Measurements from ENCODE around the gene RNH1. TPM values are rescaled to one million over a fixed set of nuclear protein-coding genes. Genes with fewer than 3 reads are reported as not detected.

Gene RNH1
- total and polyA plus RNA-seq, 2 of the 8 experiments (the other 6 are each of a cell fraction or from before 2014, with no cell fraction given), result 48.7 to 49.8 TPM

DNA sequence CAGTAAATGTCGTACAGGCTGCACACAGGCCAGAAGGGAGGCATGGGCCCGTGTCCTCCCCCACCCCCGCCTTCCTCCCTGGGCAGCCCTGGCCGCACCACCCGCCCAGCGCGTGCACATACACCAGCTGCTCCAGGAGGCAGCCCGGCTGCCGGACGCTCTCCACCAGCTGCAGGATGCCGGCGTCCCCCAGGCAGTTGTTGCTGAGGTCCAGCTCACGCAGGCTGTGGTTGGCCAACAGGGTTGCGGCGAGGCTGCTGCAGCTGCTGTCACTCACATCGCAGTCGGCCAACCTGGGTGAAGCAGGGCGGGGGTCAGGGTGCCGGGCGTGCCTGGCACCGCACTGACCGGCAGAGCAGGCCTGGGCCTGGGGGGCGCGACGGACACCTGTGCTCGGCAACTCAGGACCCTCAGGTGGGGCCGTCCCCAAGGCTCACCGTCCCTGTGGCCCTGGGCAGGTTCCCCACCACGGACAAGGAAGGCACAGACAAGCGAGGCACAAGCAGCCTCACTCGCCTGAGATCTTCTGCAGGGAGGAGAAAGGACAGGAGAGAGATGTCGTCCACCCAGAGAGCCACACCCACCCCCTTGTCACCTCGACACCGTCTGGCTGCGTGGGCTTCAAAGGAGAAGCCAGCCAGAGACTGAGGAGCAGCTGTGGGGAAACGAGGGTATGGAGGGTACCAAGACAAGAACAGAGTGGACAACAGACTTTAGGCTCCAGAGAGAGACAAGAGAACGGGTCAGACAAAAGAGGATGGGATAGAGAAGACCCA is 12.1 kb downstream of the RNH1 start:
- Histone ChIP-seq H4K8ac (ENCODE audit: extremely low read depth, insufficient read depth, low read length) (no peak overlapping the region; the same call in 1 of the 2 replicates), H3K79me1 (ENCODE audit: low read depth, low read length) (no peaks in the 10 kb centered on the region), H3K4me2 (ENCODE audit: insufficient read depth in 1 of 2, low read depth in 2 of 2, low read length in 2 of 2) (no peak overlapping the region), H3K9ac (replicated peaks in 1 of 4; ENCODE audit: extremely low read depth in 1 of 4, low read depth in 3 of 4, low read length in 3 of 4) (no peak overlapping the region), H3K27me3 (replicated peaks in 1 of 4; ENCODE audit: control insufficient read depth in 3 of 4, extremely low read depth in 1 of 4, insufficient read depth in 3 of 4, low read length in 3 of 4) (no peaks in the 10 kb centered on the region), H2AK5ac (ENCODE audit: low read depth, low read length) (no peak overlapping the region), H3K4me1 (replicated peaks in 1 of 4; ENCODE audit: control insufficient read depth in 3 of 4, insufficient read depth in 4 of 4, low read length in 3 of 4) (no peaks in the 10 kb centered on the region), H2BK5ac (ENCODE audit: low read depth, low read length) (0 out of 2 replicates have a peak overlapping the region, but pooled peaks have one; percentile 30), H3K23ac (ENCODE audit: insufficient read length) (no peak overlapping the region), H3K4ac (replicated peaks; ENCODE audit: insufficient read length, low read depth, low read length) (no peak overlapping the region), H4K20me1 (replicated peaks in 1 of 2; ENCODE audit: control insufficient read depth in 1 of 2, insufficient read depth in 2 of 2, low read length in 2 of 2) (peaks cover 2 to 10% of the 10 kb centered on the region in 2 experiments), H3K56ac (replicated peaks; ENCODE audit: insufficient read length, low read depth, low read length) (no peak overlapping the region), H4K5ac (ENCODE audit: insufficient read length, low read depth, low read length) (no peak overlapping the region), H3K36me3 (ENCODE audit: control insufficient read depth in 2 of 4, insufficient read depth in 4 of 4, low read length in 3 of 4) (peaks cover 14 to 45% (median 31%) of the 10 kb centered on the region in 4 experiments; a peak in 7 of 8 replicates), H2BK120ac (replicated peaks; ENCODE audit: low read depth, low read length) (no peak overlapping the region), H3K23me2 (ENCODE audit: low read depth, low read length) (no peaks in the 10 kb centered on the region), H3K4me3 (ENCODE audit: extremely low read depth in 1 of 4, insufficient read depth in 2 of 4, low read depth in 3 of 4, low read length in 4 of 4) (no peak overlapping the region), H3K18ac (ENCODE audit: extremely low read depth, low read length) (no peak overlapping the region), H3K9me3 (ENCODE audit: insufficient read depth in 2 of 2, low read depth in 1 of 2, low read length in 1 of 2) (peaks cover 11 to 19% of the 10 kb centered on the region in 2 experiments; a peak in 3 of 4 replicates), H3K27ac (ENCODE audit: low read depth, low read length) (no peak overlapping the region), H2BK12ac (ENCODE audit: low read depth, low read length) (no peak overlapping the region), H2BK20ac (ENCODE audit: low read length) (no peak overlapping the region), H2BK15ac (ENCODE audit: low read length) (no peak overlapping the region), H3K14ac (ENCODE audit: insufficient read length) (no peak overlapping the region), H4K91ac (replicated peaks; ENCODE audit: insufficient read length, low read length) (no peak overlapping the region), H3K79me2 (ENCODE audit: control insufficient read depth in 1 of 2, insufficient read depth in 2 of 2, low read length in 2 of 2) (no peaks in the 10 kb centered on the region), H2AFZ (ENCODE audit: low read length) (no peak overlapping the region)
- WGBS, 2 experiments (ENCODE audit: extremely low coverage in 1 of 2, insufficient coverage in 1 of 2, insufficient read length in 1 of 2, insufficient replicate concordance in 2 of 2, low coverage in 1 of 2, low lambda C conversion rate in 2 of 2, missing lambda C conversion rate in 1 of 2), result 91% methylated on average over 34 of the region's 37 CpGs; no CpG with 5 or more reads in 1 of the 2 experiments
- CTCF ChIA-PET (ENCODE audit: partially characterized antibody), result interaction anchor here (1.2 kb wide), 1 partner anchor 22 kb away, joined by 5 read pairs; no protein-coding TSS in a partner anchor
- FAIRE-seq (no peak), DNase-seq (ENCODE audit: low read depth in 1 of 2, low spot score in 2 of 2) (peak in 1 of 2 experiments; percentile 46)
- POLR2A ChIA-PET (ENCODE audit: partially characterized antibody), result interaction anchor here (1.1 to 3.5 kb wide), 3 partner anchors 9 to 78 kb away, joined by 3 to 41 read pairs (median 17); partner anchors contain the start of genes PTDSS2 and RNH1
- TF ChIP-seq PHF8 (conservative IDR thresholded peaks at IDR 0.05; ENCODE audit: low read depth, low read length) (no peak), POLR2AphosphoS5 (IDR thresholded peaks at IDR 0.05; ENCODE audit: low read depth, low read length) (no peak), FOSL1 (IDR thresholded peaks at IDR 0.05; ENCODE audit: insufficient read depth, low read depth, low read length) (no peak), BCL11A (IDR thresholded peaks at IDR 0.05; ENCODE audit: low read depth in 2 of 2, low read length in 2 of 2) (no peak), RBBP5 (IDR thresholded peaks at IDR 0.05; ENCODE audit: borderline replicate concordance, low read depth, low read length) (no peak)
- TF ChIP-seq, protein P1, sequence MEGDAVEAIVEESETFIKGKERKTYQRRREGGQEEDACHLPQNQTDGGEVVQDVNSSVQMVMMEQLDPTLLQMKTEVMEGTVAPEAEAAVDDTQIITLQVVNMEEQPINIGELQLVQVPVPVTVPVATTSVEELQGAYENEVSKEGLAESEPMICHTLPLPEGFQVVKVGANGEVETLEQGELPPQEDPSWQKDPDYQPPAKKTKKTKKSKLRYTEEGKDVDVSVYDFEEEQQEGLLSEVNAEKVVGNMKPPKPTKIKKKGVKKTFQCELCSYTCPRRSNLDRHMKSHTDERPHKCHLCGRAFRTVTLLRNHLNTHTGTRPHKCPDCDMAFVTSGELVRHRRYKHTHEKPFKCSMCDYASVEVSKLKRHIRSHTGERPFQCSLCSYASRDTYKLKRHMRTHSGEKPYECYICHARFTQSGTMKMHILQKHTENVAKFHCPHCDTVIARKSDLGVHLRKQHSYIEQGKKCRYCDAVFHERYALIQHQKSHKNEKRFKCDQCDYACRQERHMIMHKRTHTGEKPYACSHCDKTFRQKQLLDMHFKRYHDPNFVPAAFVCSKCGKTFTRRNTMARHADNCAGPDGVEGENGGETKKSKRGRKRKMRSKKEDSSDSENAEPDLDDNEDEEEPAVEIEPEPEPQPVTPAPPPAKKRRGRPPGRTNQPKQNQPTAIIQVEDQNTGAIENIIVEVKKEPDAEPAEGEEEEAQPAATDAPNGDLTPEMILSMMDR (IDR thresholded peaks at IDR 0.05; ENCODE audit: control extremely low read depth in 1 of 3, insufficient read depth in 1 of 3, low read depth in 1 of 3, low read length in 3 of 3), result no peak

All from H1 (cell line).